ENCODE results near the gene B4GALNT3. TPM values are rescaled to one million over a fixed set of nuclear protein-coding genes. Genes with fewer than 3 reads are reported as not detected.

B4GALNT3 gene
- total and polyA plus RNA-seq, 2 experiments from 2014 or later, result 2.8 to 15.8 TPM

DNA sequence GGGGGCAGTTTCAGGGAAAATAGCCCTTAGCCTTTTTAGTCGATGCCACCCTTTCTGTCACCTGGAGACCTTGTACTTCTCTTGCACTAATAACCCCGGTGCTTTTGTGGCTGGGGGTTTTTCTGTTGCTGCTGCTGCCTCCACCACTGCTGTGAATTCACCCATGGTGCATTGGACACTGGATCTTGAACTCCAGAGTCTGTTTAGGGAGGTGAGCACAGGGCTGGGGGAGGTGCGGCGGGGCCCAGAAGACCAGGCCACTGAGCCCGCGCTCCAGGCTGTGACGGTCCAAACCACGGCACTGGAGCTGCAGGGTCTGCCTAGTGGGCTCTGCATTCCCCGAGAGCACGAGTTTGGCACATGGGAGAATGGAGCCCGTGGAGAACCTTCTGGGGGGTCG lies 102.9 kb downstream of the B4GALNT3 start:
- no peaks in the 10 kb centered on the region for H3K36me3 ChIP-seq (ENCODE audit: insufficient read depth)
- no peaks in the 10 kb centered on the region for H3K9me2 ChIP-seq (ENCODE audit: insufficient read depth)
- no peak overlapping the region for H2AFZ ChIP-seq
- no peaks in the 10 kb centered on the region for H3K79me2 ChIP-seq (replicated peaks; ENCODE audit: insufficient read depth)
- H3K9me3 Mint-ChIP-seq, result no peaks in the 10 kb centered on the region
- H3K27ac Mint-ChIP-seq, result no peak overlapping the region
- ATAC-seq, result no peak
- no peaks in the 10 kb centered on the region; the same call in 2 of the 3 replicates for H3K36me3 Mint-ChIP-seq (ENCODE audit: low read depth)
- H3K4me3 ChIP-seq, result no peak overlapping the region
- peaks cover 24% of the 10 kb centered on the region for H3K27me3 Mint-ChIP-seq (ENCODE audit: insufficient read depth, low read depth, poor library complexity)
- no peak overlapping the region for H3K27ac ChIP-seq (ENCODE audit: low read depth)
- H3K4me3 Mint-ChIP-seq, result no peak overlapping the region
- TF ChIP-seq ZNF331 (CRISPR knock-in tag; IDR thresholded peaks at IDR 0.05; ENCODE audit: low read depth), result no peak
- TF ChIP-seq POLR2AphosphoS5 (IDR thresholded peaks at IDR 0.05; ENCODE audit: low read depth), result no peak
- TF ChIP-seq, protein P1, sequence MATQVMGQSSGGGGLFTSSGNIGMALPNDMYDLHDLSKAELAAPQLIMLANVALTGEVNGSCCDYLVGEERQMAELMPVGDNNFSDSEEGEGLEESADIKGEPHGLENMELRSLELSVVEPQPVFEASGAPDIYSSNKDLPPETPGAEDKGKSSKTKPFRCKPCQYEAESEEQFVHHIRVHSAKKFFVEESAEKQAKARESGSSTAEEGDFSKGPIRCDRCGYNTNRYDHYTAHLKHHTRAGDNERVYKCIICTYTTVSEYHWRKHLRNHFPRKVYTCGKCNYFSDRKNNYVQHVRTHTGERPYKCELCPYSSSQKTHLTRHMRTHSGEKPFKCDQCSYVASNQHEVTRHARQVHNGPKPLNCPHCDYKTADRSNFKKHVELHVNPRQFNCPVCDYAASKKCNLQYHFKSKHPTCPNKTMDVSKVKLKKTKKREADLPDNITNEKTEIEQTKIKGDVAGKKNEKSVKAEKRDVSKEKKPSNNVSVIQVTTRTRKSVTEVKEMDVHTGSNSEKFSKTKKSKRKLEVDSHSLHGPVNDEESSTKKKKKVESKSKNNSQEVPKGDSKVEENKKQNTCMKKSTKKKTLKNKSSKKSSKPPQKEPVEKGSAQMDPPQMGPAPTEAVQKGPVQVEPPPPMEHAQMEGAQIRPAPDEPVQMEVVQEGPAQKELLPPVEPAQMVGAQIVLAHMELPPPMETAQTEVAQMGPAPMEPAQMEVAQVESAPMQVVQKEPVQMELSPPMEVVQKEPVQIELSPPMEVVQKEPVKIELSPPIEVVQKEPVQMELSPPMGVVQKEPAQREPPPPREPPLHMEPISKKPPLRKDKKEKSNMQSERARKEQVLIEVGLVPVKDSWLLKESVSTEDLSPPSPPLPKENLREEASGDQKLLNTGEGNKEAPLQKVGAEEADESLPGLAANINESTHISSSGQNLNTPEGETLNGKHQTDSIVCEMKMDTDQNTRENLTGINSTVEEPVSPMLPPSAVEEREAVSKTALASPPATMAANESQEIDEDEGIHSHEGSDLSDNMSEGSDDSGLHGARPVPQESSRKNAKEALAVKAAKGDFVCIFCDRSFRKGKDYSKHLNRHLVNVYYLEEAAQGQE (IDR thresholded peaks at IDR 0.05; ENCODE audit: unreplicated experiment), result no peak
- TF ChIP-seq NANOG (IDR thresholded peaks at IDR 0.05; ENCODE audit: borderline replicate concordance), result no peak
- TF ChIP-seq CREB1 (CRISPR knock-in tag; IDR thresholded peaks at IDR 0.05; ENCODE audit: low read depth), result no peak
- TF ChIP-seq EZH2phosphoT487 (IDR thresholded peaks at IDR 0.05; ENCODE audit: unreplicated experiment), result no peak
- no peak for TF ChIP-seq EZH2 (IDR thresholded peaks at IDR 0.05; ENCODE audit: low read depth, unreplicated experiment)
- TF ChIP-seq CTCF (conservative IDR thresholded peaks at IDR 0.05; ENCODE audit: low read depth in 2 of 2), result no peak
- no peak for TF ChIP-seq ZNF114 (CRISPR knock-in tag; IDR thresholded peaks at IDR 0.05)
- TF ChIP-seq STAT1 (IDR thresholded peaks at IDR 0.05; ENCODE audit: unreplicated experiment), result no peak
- TF ChIP-seq JUNB (IDR thresholded peaks at IDR 0.05; ENCODE audit: unreplicated experiment), result no peak
- TF ChIP-seq, protein P2, sequence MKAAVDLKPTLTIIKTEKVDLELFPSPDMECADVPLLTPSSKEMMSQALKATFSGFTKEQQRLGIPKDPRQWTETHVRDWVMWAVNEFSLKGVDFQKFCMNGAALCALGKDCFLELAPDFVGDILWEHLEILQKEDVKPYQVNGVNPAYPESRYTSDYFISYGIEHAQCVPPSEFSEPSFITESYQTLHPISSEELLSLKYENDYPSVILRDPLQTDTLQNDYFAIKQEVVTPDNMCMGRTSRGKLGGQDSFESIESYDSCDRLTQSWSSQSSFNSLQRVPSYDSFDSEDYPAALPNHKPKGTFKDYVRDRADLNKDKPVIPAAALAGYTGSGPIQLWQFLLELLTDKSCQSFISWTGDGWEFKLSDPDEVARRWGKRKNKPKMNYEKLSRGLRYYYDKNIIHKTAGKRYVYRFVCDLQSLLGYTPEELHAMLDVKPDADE (IDR thresholded peaks at IDR 0.05), result no peak
- no peak for TF ChIP-seq ZNF462 (CRISPR knock-in tag; IDR thresholded peaks at IDR 0.05)
- no peaks in the 10 kb centered on the region for H3K4me1 ChIP-seq (ENCODE audit: insufficient read depth)
- H3K4me1 Mint-ChIP-seq, result no peaks in the 10 kb centered on the region; the same call in 2 of the 3 replicates
- H4K20me1 ChIP-seq (replicated peaks; ENCODE audit: insufficient read depth), result no peaks in the 10 kb centered on the region
- no peaks in the 10 kb centered on the region for H3K27me3 ChIP-seq (ENCODE audit: insufficient read depth)
- no peak for DNase-seq (ENCODE audit: low spot score)
- H3F3A ChIP-seq (replicated peaks; ENCODE audit: low read depth), result no peaks in the 10 kb centered on the region
- no peak overlapping the region for H3K4me2 ChIP-seq
